Pulmonary artery endothelial cell (primary cell): ENCODE measurements around the gene IQSEC1. TPM values are rescaled to one million over a fixed set of nuclear protein-coding genes. Genes with fewer than 3 reads are reported as not detected.
"Not testable (repeated sequence)": the region's sequence is repeated elsewhere in the genome, so short reads cannot be mapped to it uniquely, and the experiment has no call there.

Source experiments
- DNase-seq: peaks from one replicate; pipeline ENCODE4 v3.0.0-alpha.2; 2011; ENCODE audit warnings: low read depth, low spot score
- total RNA-seq: library from RNA; depleted of rRNA; stranded (reverse); fragments of >200 nt; gene quantifications from 2 replicates; pipeline ENCODE4 v1.2.3, GENCODE V29; 2014

IQSEC1 gene
- total RNA-seq, 1 donor from 2014 or later = 8.9 TPM

DNA sequence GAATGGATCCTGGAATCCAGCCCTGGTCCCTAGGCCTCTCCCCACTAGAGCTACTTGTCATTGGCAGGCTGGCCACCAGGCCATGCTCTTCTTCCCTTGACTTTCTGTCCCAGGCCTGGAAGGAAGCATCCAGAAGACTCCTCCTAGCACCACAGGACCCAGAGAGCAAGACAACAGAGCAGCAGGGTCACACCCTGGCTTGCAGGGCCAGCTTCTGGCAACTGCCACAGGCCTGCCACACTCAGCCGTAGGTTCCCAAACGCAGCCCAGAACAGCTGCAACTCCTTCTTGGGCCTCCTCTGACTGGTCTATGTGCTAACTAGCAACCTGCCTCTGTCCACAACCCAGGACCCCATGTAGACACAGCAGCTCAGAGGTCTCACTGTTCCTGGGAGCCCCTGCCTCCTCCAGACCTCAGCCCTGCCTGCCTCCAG, 195.1 kb downstream of the IQSEC1 start:
- DNase-seq = no peak

DNA sequence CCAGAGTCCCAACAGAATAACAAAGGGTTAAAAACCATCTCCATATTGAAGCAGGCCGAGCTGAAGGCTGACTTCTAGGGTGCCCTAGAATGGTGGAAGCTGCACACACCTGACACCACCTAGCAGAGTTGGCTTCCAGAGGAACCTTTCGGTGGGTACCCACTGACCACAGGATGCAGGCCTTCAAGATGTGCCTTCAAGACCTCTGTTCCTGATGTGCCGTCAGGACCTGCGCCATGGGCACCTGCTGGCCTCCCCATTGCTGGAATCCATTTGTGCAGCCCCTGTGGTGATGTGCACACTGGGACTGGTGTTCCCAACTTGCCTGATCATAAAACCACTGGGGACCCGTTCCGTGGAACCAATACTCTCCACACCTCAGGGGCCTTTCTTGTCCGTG, 196.2 kb downstream of the IQSEC1 start:
- no peak for DNase-seq

DNA sequence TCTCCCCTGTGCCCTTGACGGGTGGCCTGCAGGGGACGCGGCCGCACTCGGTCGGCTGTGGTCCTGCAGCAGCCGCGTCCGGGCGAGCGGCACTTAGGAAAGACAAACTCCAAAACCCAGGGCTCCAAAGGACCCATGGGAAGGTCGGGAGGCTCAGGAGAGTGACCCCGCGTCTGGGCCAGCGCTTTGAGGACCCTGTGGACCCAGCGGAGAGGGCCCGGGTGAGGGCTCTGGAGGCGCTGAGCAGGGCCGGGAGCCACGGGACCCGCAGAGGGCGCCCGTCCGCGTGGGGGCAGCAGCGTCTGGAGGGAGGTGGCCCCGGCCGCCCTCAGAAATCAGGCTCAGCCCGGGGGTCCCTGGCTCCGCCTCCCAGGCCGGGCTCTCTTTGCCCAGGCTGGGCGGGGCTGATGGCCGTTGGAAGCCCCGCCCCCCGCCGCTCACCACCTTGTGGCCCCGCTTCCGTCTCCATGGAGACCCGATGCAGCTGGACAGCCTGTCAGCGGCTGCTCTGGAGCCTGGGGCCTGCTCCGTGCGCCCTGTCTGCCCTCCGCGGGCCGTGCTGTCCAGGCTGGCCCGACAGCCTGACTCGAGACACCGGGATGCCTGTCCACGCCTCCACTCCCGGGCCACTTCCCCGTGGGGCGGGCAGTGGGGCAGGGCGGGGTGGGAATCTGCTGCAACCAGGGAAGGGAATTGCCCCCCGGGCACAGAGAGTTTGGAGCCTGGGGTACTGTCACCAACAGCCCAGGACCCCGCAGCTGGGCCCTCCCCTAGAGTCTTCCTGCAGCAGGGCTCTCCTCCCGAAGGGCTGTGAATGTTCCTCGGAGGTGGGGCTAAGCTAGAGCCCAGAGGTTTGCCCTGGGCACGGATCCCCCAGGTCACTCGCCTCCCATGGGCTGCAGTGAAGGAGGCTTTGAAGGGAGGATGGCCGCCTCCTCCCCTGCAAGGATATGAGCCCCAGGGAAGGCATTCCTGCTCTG, 197.1 kb downstream of the IQSEC1 start:
- DNase-seq = no peak

DNA sequence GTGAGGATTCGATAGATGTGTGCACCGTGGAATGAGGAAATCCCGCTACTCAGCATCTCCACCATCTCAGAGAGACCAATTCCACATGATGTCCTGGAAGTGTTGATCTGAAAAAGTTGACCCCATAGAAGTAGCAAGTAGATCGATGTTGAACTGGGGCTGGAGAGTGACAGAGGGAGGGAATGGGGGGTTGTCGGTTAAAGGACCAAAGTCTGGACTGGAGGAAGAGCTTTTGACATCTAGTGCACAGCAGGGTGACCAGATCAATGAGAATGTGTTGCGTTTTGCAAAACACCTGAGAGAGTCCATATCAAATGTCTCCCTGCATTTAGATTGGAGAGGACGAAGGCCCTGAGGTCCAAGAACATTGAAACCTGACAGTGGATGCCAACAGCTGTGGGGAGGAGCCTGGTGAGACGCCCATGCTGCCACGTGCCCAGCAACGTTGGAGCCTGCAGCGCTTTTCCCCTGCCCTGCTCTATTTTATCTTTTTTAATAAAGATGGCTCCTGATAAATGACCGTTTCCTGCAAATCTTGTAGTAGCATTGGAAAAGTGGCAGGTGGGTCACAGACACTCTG, 201.7 kb downstream of the IQSEC1 start:
- DNase-seq = no peak

DNA sequence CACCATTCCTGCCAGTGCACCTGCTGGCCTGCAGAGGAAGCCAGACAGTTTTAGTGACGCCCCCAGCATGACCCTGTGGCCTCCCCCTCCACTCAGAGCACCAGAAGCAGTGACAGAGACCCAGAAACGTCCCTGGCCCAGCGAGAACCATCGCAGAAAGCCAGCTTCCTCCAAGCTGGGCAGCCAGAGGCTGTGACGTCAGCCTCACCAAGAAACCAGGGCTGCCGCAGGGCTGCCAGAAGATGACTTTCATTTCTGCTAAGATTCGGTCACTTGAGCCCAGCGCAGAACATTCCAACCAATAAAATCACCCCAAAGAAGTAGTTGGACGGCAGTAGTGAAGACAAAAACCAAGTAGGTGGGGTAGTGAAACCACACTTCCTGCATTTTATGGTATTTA, 202.3 kb downstream of the IQSEC1 start:
- DNase-seq = no peak

DNA sequence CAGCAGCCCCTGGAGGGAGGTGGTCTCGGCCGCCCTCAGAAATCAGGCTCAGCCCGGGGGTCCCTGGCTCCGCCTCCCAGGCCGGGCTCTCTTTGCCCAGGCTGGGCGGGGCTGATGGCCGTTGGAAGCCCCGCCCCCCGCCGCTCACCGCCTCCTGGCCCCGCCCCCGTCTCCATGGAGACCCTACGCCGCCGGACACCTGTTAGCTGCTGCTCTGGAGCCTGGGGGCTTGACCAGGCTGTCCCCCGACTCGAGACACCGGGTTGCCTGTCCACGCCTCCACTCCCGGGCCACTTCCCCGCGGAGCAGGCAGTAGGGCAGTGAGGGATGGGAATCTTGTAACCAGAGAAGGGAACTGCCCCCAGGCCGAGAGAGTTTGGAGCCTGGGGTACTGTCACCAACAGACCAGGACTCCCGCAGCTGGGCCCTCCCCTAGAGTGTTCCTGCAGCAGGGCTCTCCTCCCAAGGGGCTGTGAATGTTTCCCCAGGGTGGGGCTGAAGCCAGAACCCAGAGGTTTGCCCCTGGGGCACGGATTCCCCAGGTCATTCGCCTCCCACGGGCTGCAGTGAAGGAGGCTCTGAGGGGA, 204.1 kb downstream of the IQSEC1 start:
- DNase-seq = no peak

DNA sequence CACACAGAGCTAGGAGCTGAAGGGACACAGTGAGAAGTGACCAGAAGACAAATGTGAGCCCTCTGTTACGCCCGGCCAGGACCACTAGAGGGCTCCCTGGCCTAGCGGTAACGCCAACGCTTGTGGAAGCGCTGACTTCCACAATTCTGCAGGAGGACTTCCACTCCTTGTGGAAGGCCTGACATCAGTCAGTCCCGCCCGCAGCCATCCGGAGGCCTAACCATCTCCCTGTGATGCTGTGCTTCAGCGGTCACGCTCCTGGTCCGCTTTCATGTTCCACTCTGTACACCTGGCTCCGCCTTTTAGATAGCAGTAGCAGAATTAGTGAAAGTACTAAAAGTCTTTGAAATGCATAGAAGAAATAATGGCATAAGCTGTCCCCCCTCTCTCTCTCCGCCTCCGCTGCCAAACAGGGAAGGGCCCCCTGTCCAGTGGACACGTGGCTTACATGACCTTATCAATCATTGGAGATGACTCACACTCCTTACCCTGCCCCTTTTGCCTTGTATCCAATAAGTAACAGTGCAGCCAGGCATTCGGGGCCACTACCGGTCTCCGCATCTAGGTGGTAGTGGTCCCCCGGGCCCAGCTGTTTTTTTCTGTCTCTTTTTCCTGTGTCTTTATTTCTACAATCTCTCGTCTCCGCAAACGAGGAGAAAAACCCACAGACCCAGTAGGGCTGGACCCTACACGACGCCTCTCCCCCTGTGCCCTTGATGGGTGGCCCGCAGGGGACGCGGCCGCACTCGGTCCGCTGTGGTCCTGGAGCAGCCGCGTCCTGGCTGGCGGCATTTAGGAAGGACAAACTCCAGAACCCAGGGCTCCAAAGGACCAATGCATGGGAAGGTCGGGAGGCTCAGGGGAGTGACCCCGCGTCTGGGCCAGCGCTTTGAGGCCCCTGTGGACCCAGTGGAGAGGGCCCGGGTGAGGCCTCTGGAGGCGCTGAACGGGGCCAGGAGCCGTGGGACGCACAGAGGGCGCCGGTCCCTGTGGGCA, 204.9 kb downstream of the IQSEC1 start:
- peak; percentile 47 for DNase-seq

DNA sequence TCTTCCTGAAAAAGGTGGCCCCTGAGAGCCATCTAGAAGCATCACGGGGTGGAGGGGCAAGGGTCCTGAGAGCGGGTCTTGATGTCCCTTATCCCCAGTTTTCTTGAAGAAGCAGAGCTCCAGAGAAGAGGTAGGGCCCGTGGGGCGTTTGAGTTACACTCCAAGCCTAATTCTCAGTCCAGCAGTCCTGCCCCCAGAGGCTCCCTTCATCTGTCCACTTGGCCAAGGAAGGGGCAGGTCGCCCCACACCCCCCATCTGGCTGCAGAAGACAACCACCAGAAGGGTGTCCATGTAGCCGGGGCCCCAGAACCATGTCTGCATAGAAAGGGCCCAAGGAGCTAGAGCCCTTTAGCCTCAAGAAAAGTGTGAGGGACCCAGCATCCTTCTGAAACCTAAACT, 206.4 kb downstream of the IQSEC1 start:
- DNase-seq = no peak

DNA sequence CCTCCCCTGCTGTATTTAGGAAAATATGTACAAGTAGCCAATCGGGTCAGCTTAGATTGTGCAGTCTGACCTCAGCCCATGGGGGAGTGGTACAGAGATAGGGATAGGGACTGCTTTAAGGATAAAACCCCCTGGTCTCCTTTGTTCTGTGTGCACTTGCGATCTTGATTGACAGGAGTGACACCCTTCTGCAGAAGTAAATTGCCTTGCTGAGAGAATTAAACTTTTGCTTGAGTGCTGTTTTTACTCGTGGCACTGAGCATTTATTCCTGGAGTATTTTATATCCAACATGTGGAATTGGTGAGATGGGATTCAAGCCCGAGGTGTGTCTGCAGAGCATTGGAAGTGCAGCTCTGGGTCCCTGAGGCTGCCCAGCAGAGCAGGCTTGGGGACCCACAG, 208.0 kb downstream of the IQSEC1 start:
- no peak for DNase-seq

DNA sequence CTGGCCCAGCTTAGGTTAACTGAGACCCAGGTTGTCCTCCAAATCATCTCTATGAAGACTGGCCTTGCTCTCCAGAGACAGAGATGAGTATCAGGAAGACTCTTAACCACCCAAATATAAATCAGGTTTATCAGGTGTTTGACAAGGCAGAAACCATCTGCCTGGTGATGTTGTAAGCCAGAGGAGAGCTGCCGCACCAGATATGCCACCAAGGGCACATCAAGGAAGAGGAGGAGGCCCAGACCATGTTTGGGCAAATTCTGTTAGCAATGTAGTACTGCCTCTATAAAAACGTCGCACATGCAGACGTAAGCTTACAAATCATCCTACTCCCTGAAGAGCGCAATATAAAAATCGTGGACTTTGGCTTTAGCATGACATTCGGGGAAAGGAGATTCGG, 210.8 kb downstream of the IQSEC1 start:
- no peak for DNase-seq

DNA sequence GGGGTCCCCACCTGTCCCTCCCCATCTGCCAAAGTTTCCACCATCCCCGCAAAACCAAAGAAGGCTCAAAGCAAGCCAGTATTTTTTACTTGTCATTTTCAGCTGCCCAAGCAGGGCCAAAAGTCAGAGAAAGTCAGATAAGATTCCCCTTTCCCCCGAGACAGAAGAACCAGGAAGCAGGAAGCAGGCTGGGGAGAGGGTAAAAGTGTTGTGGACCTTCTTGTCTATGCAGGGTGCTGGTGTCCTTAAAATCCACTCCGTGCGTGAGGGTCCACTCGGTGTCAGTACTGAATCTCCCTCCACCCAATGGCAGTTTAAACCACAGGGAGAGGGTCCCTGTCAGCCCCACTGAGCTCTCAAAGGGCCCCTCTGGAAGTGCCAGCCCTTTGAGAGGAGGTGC, 211.6 kb downstream of the IQSEC1 start:
- no peak for DNase-seq

DNA sequence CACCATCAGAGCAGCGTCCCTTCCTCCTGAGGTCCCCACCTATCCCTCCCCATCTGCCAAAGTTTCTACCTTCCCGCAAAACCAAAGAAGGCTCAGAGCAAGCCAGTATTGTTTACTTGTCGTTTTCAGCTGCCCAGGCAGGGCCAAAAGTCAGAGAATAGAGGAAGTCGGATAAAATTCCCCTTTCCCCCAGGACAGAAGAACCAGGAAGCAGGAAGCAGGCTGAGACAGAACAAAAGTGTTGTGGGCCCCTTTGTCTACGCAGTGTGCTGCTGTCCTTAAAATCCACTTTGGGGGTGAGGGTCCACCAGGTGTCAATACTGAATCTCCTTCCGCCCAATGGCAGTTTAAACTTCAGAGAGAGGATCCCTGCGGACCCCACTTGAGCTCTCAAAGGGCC, 213.4 kb downstream of the IQSEC1 start:
- DNase-seq = no peak

DNA sequence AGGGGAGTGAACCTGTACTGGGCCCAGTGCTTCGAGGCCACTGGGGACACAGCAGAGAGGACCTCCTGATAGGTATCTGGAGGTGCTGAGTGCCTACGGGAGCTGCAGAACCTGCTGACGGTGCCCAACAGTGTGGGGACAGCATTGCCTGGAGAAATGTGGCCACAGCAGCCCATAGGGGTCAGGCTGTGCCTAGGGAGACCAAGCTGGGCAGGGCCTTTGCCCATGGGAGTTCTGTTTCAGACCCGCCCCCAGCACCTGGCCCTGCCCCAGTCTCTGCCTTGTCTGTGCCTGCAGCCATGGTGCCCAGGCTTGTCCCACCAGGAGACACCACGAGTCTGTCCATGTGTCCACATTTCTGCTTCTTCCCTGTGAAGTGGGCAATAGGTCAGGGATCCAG, 216.6 kb downstream of the IQSEC1 start:
- no peak for DNase-seq

DNA sequence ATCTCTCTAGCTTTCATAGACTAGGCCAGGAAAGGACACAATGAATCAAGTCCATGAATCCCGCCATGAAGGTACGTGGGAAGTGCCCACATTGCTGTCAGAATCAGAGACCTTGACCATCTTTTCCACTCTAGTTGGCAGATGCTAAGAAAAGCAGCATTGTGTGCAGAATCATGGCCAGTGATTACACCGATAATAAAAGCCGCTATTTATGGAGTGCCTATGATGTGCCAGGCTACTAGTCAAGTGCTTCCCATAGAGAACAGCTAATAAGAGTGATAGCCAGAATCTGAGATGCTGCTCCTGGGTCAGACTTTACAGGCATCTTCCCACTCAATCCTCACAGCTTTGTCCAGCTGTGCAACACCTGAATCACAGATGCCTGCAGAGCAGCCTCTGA, 218.7 kb downstream of the IQSEC1 start:
- DNase-seq = no peak

DNA sequence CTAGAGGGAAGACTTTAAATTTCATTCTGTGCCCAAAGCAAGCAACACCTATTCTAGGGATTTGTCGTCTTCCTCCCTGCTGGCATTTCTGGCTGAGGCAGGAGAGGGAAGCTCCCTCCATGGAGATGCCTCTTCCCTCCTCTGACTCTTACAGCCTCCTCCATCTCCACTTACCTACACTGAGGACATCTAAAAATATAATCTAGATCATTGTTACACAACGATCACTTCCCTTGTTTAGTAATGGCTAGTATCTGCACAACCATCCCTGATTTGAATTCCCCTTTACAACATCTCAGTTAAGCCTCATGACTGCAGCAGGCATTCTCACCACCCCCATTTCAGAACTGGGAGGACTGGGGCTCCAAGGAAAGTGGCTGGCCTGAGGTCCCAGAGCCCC, 219.4 kb downstream of the IQSEC1 start:
- not testable (repeated sequence) for DNase-seq

DNA sequence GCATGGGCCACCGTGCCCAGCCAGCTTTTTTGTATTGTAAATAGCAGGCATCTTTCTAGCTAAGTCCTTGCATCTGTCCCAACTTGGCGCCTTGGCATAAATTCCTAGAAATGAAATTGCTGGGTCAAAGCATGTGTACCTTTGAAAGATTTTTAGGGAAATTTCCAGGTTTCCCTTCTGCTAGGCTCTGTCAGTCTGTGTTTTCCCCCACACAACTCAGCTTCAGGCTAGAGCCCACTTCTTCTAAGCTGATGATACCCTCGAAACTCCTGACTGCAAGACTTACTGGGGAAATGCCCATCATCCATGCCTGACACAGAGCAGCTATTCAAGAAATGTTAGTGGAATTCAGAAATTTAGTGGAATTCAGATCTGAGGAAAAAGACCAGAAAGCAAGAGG, 221.0 kb downstream of the IQSEC1 start:
- DNase-seq = no peak

Other genes starting within 250 kb of the IQSEC1 start
- gene RPL32, start 231.9 kb downstream of the IQSEC1 start, total RNA-seq = 2,003 and 2,642 TPM in 2 replicates